ENCODE results near the gene C14orf93.

C14orf93 gene

DNA sequence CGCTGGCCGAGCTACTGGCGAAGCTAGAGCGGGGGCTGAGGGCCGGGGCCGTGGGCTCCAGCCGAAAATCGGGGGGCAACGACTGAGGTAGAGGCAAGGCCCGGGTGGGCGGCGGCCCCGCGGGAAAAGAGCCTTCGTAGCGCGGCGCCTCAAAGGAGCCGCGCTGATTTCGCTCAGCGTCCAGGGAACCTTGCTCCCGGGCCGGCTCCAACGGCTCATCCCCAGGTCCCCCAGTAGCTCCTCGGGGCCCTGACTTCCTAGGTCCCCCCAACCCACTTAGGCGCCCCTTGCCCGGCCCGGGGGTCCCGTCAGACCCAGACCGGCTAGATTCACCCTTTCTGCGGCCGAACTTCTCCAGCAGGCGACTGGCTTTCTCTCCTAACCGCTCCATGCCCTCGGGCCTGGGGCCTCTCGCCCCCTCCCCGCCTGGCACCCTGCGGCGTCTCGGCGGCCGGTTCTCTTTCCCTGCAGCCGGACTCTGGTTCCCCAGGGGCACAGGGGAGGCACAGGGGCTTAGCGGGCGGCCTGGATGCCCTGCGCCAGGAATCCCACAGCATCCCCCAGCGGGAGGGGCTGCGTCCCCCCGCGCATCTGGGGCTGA is 28.0 kb downstream of the C14orf93 start:
- Histone ChIP-seq H3K79me2 (ENCODE audit: insufficient read depth, low read length) (no peaks in the 10 kb centered on the region), H2AFZ (ENCODE audit: low read length) (no peak overlapping the region), H3K27me3 (ENCODE audit: insufficient read depth, low read length) (0 out of 2 replicates have a peak, but pooled peaks cover 3% of the 10 kb centered on the region), H3K4me2 (ENCODE audit: low read length) (peak overlapping the region; percentile 47), H3K9me2 (ENCODE audit: low read depth, low read length) (no peaks in the 10 kb centered on the region), H3K36me3 (ENCODE audit: insufficient read depth, low read length) (peaks cover 9% of the 10 kb centered on the region; the same call in 1 of the 2 replicates), H3K4me1 (ENCODE audit: insufficient read depth, low read length, severe bottlenecking) (peaks cover 19% of the 10 kb centered on the region), H3K9ac (ENCODE audit: low read length) (no peak overlapping the region; the same call in 1 of the 2 replicates), H3K4me3 (ENCODE audit: low read depth, low read length, poor library complexity, severe bottlenecking) (peak overlapping the region; percentile 48), H3F3A (ENCODE audit: insufficient read depth, low read length) (no peaks in the 10 kb centered on the region), H3K9me3 (ENCODE audit: low read length) (no peaks in the 10 kb centered on the region), H3K27ac (ENCODE audit: low read depth, low read length, poor library complexity, severe bottlenecking) (no peak overlapping the region), H4K20me1 (ENCODE audit: insufficient read depth, low read length) (no peaks in the 10 kb centered on the region)
- TF ChIP-seq, protein P1, sequence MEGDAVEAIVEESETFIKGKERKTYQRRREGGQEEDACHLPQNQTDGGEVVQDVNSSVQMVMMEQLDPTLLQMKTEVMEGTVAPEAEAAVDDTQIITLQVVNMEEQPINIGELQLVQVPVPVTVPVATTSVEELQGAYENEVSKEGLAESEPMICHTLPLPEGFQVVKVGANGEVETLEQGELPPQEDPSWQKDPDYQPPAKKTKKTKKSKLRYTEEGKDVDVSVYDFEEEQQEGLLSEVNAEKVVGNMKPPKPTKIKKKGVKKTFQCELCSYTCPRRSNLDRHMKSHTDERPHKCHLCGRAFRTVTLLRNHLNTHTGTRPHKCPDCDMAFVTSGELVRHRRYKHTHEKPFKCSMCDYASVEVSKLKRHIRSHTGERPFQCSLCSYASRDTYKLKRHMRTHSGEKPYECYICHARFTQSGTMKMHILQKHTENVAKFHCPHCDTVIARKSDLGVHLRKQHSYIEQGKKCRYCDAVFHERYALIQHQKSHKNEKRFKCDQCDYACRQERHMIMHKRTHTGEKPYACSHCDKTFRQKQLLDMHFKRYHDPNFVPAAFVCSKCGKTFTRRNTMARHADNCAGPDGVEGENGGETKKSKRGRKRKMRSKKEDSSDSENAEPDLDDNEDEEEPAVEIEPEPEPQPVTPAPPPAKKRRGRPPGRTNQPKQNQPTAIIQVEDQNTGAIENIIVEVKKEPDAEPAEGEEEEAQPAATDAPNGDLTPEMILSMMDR (IDR thresholded peaks at IDR 0.05; ENCODE audit: low read length): no peak
- TF ChIP-seq EZH2 (IDR thresholded peaks at IDR 0.05; ENCODE audit: borderline replicate concordance, low read length): no peak

DNA sequence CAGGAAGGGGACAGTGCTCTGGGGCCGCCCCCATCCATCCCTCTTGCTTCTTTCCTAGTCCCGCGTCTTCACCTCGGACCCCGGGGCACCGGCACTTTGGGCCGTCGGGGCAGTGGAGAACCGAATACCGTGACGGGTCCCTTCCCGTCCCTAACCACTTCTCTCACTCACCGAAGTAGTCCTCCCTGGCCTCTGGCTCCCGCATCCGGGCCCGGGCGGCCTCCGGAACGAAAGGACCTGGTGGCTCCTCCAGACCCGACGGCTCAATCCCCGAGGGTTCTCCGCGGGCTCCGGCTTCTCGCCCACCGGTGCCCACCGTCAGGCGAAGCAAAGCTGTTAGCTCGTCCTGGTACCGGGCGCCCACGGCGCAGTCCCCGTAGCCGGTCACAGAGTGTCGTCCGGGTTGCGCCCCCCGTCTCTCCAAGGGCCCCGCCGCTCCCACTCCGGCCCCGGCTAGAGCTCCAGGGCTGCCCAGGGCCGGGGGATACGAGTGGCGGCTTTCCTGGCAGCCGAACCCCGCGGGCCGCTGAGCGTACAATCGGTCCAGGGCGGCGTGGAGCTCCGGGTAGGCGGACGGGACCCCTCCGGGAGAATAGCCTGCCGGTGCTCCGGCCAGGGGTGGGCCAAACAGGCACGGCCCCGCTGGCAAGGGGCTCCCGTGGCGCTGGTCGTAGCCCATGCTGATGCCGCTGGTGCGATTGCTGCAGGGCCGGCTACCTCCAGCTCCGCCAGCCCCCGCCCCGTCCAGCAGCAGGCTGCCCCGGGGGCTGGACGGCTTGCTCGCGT is 28.7 kb downstream of the C14orf93 start:
- no peaks in the 10 kb centered on the region for H3K9me3 ChIP-seq (ENCODE audit: low read length)
- no peak for TF ChIP-seq EZH2 (IDR thresholded peaks at IDR 0.05; ENCODE audit: borderline replicate concordance, low read length)
- TF ChIP-seq, protein P1 (IDR thresholded peaks at IDR 0.05; ENCODE audit: low read length): no peak
- H3K4me3 ChIP-seq (ENCODE audit: low read depth, low read length, poor library complexity, severe bottlenecking): peak overlapping the region; percentile 7
- no peaks in the 10 kb centered on the region for H4K20me1 ChIP-seq (ENCODE audit: insufficient read depth, low read length)
- no peak overlapping the region for H3K27ac ChIP-seq (ENCODE audit: low read depth, low read length, poor library complexity, severe bottlenecking)
- 0 out of 2 replicates have a peak, but pooled peaks cover 3% of the 10 kb centered on the region for H3K27me3 ChIP-seq (ENCODE audit: insufficient read depth, low read length)
- H3K4me1 ChIP-seq (ENCODE audit: insufficient read depth, low read length, severe bottlenecking): peaks cover 21% of the 10 kb centered on the region
- no peaks in the 10 kb centered on the region for H3K79me2 ChIP-seq (ENCODE audit: insufficient read depth, low read length)
- H3K4me2 ChIP-seq (ENCODE audit: low read length): peak overlapping the region; percentile 31; the same call in 1 of the 2 replicates
- no peaks in the 10 kb centered on the region for H3F3A ChIP-seq (ENCODE audit: insufficient read depth, low read length)
- peaks cover 3% of the 10 kb centered on the region; the same call in 1 of the 2 replicates for H3K36me3 ChIP-seq (ENCODE audit: insufficient read depth, low read length)
- H2AFZ ChIP-seq (ENCODE audit: low read length): no peak overlapping the region
- H3K9me2 ChIP-seq (ENCODE audit: low read depth, low read length): no peaks in the 10 kb centered on the region
- H3K9ac ChIP-seq (ENCODE audit: low read length): no peak overlapping the region

DNA sequence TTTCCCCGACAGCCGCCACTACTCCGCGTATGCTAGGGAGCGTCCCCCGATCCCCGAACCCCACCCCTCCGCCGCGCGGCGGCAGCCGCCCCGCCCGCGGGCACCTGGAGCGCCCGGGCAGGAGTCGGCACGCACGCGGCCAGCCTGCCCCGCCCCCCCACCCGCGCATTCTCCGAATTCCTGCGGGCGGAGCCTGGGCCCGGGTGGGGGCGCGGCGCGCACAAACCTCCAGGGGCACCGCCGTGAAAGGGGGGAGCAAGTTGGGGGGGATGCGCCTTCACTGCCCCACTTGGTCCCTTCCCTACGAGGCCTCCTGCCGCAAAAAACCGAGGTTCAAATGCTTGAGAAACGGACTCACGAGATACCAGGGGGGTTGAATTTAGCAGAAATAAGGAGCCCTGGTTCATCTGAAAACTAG is 29.3 kb downstream of the C14orf93 start:
- H4K20me1 ChIP-seq (ENCODE audit: insufficient read depth, low read length): no peaks in the 10 kb centered on the region
- no peaks in the 10 kb centered on the region for H3K36me3 ChIP-seq (ENCODE audit: insufficient read depth, low read length)
- H3K9me3 ChIP-seq (ENCODE audit: low read length): no peaks in the 10 kb centered on the region
- no peak overlapping the region for H3K9ac ChIP-seq (ENCODE audit: low read length)
- H3K4me1 ChIP-seq (ENCODE audit: insufficient read depth, low read length, severe bottlenecking): peaks cover 21% of the 10 kb centered on the region
- no peaks in the 10 kb centered on the region for H3K79me2 ChIP-seq (ENCODE audit: insufficient read depth, low read length)
- peak overlapping the region; percentile 32; the same call in 1 of the 2 replicates for H3K4me2 ChIP-seq (ENCODE audit: low read length)
- no peaks in the 10 kb centered on the region for H3F3A ChIP-seq (ENCODE audit: insufficient read depth, low read length)
- no peak overlapping the region for H3K27ac ChIP-seq (ENCODE audit: low read depth, low read length, poor library complexity, severe bottlenecking)
- H3K27me3 ChIP-seq (ENCODE audit: insufficient read depth, low read length): 0 out of 2 replicates have a peak, but pooled peaks cover 3% of the 10 kb centered on the region
- peak overlapping the region; percentile 7 for H3K4me3 ChIP-seq (ENCODE audit: low read depth, low read length, poor library complexity, severe bottlenecking)
- TF ChIP-seq EZH2 (IDR thresholded peaks at IDR 0.05; ENCODE audit: borderline replicate concordance, low read length): no peak
- TF ChIP-seq, protein P1 (IDR thresholded peaks at IDR 0.05; ENCODE audit: low read length): no peak
- no peaks in the 10 kb centered on the region for H3K9me2 ChIP-seq (ENCODE audit: low read depth, low read length)
- H2AFZ ChIP-seq (ENCODE audit: low read length): no peak overlapping the region
